Mesenchymal stem cell (in vitro differentiated cells and primary cell): ENCODE measurements around the gene TRIM74.
"Not testable (repeated sequence)": the region's sequence is repeated elsewhere in the genome, so short reads cannot be mapped to it uniquely, and the experiment has no call there.

ENCODE experiments used
- DNase-seq: peaks from one replicate; pipeline ENCODE4 v3.0.0-alpha.2; 2013
- H2AFZ ChIP-seq: one replicate; pipeline ENCODE4 v1.6.1; 2013; ENCODE audit warnings: low read depth, mild to moderate bottlenecking, control low read depth, inconsistent platforms, low read length, moderate library complexity
- H2AK5ac ChIP-seq: 2 replicates; pipeline ENCODE4 v1.6.1; 2013; ENCODE audit warnings: low read length, moderate library complexity, mild to moderate bottlenecking, inconsistent platforms; ENCODE audit not compliant: severe bottlenecking
- H2BK120ac ChIP-seq: one replicate; pipeline ENCODE4 v1.6.1; 2013; ENCODE audit warnings: low read depth, mild to moderate bottlenecking, inconsistent platforms, low read length, moderate library complexity
- H2BK12ac ChIP-seq, 2 experiments: one replicate each; pipeline ENCODE4 v1.6.1; 2013; ENCODE audit warnings: inconsistent platforms in 2 of 2, low read length in 2 of 2, mild to moderate bottlenecking in 2 of 2, moderate library complexity in 2 of 2, control low read depth in 1 of 2
- H2BK15ac ChIP-seq: one replicate; pipeline ENCODE4 v1.6.1; 2013; ENCODE audit warnings: mild to moderate bottlenecking, low read depth, inconsistent platforms; ENCODE audit not compliant: poor library complexity, severe bottlenecking
- H2BK5ac ChIP-seq: 2 replicates; pipeline ENCODE4 v1.6.1; 2013; ENCODE audit warnings: low read depth, mild to moderate bottlenecking, low read length, control low read depth, inconsistent platforms; ENCODE audit not compliant: poor library complexity, severe bottlenecking
- H3K14ac ChIP-seq, 2 experiments: one replicate each; pipeline ENCODE4 v1.6.1; 2013; ENCODE audit warnings: inconsistent platforms in 2 of 2, low read length in 2 of 2, control low read depth in 1 of 2, mild to moderate bottlenecking in 1 of 2, moderate library complexity in 1 of 2
- H3K18ac ChIP-seq, 2 experiments: one replicate each; pipeline ENCODE4 v1.6.1; 2013; ENCODE audit warnings: inconsistent platforms in 2 of 2, low read length in 2 of 2, control low read depth in 1 of 2, low read depth in 1 of 2, mild to moderate bottlenecking in 1 of 2
- H3K23ac ChIP-seq, 2 experiments: one replicate each; pipeline ENCODE4 v1.6.1; 2013; ENCODE audit warnings: inconsistent platforms in 2 of 2, low read length in 2 of 2, mild to moderate bottlenecking in 2 of 2, moderate library complexity in 2 of 2, control low read depth in 1 of 2
- H3K27ac ChIP-seq: 2 replicates; pipeline ENCODE4 v1.5.1; 2013; ENCODE audit warnings: mild to moderate bottlenecking, moderate library complexity, low read length, control low read depth, inconsistent platforms; ENCODE audit not compliant: poor library complexity, severe bottlenecking
- H3K27me3 ChIP-seq, 2 experiments: 2 replicates each; pipeline versions ENCODE4 v1.6.1 to v1.7.0; 2013; ENCODE audit warnings: low read length in 2 of 2, mild to moderate bottlenecking in 2 of 2, moderate library complexity in 2 of 2, control low read depth in 1 of 2, inconsistent platforms in 1 of 2; ENCODE audit not compliant: control insufficient read depth in 1 of 2, insufficient read depth in 1 of 2
- H3K36me3 ChIP-seq, 2 experiments: 2 replicates each; pipeline versions ENCODE4 v1.6.1 to v1.7.0; 2013; ENCODE audit warnings: low read length in 2 of 2, control low read depth in 1 of 2, inconsistent platforms in 1 of 2, low read depth in 1 of 2, mild to moderate bottlenecking in 1 of 2; ENCODE audit not compliant: insufficient read depth in 2 of 2, control insufficient read depth in 1 of 2
- H3K4ac ChIP-seq, 2 experiments: one replicate each; pipeline ENCODE4 v1.6.1; 2013; ENCODE audit warnings: inconsistent platforms in 2 of 2, low read length in 2 of 2, mild to moderate bottlenecking in 2 of 2, moderate library complexity in 2 of 2, control low read depth in 1 of 2, low read depth in 1 of 2
- H3K4me1 ChIP-seq: 2 replicates; pipeline ENCODE4 v1.6.1; 2013; ENCODE audit warnings: low read depth, low read length, control low read depth; ENCODE audit not compliant: control insufficient read depth, insufficient read depth
- H3K4me2 ChIP-seq: 2 replicates; pipeline ENCODE4 v1.6.1; 2013; ENCODE audit warnings: low read length, mild to moderate bottlenecking, inconsistent platforms; ENCODE audit not compliant: poor library complexity, severe bottlenecking
- H3K4me3 ChIP-seq, 2 experiments: 2 replicates each; pipeline versions ENCODE4 v1.5.1 to v1.7.0; 2013; ENCODE audit warnings: low read length in 2 of 2, mild to moderate bottlenecking in 2 of 2, control low read depth in 1 of 2, low read depth in 1 of 2; ENCODE audit not compliant: insufficient read depth in 1 of 2
- H3K79me1 ChIP-seq: replicated peaks from 2 replicates; pipeline ENCODE4 v1.6.1; 2013; ENCODE audit warnings: mild to moderate bottlenecking, control low read depth, low read length, inconsistent platforms; ENCODE audit not compliant: poor library complexity, severe bottlenecking
- H3K9ac ChIP-seq: 2 replicates; pipeline ENCODE4 v1.7.0; 2013; ENCODE audit warnings: mild to moderate bottlenecking, low read length, moderate library complexity
- H3K9me3 ChIP-seq: 2 replicates; pipeline ENCODE4 v1.7.0; 2013; ENCODE audit warnings: mild to moderate bottlenecking, low read length; ENCODE audit not compliant: control insufficient read depth
- H4K8ac ChIP-seq: one replicate; pipeline ENCODE4 v1.6.1; 2013; ENCODE audit warnings: inconsistent platforms, mild to moderate bottlenecking, low read length, moderate library complexity
- H4K91ac ChIP-seq: one replicate; pipeline ENCODE4 v1.6.1; 2013; ENCODE audit warnings: mild to moderate bottlenecking, low read length, inconsistent platforms
- WGBS: methylation state at CpG from one replicate; pipeline ENCODE4 v1.1.7; 2013; ENCODE audit warnings: mixed read lengths; 5-methylcytosine and 5-hydroxymethylcytosine counted together

The TRIM74 gene

DNA sequence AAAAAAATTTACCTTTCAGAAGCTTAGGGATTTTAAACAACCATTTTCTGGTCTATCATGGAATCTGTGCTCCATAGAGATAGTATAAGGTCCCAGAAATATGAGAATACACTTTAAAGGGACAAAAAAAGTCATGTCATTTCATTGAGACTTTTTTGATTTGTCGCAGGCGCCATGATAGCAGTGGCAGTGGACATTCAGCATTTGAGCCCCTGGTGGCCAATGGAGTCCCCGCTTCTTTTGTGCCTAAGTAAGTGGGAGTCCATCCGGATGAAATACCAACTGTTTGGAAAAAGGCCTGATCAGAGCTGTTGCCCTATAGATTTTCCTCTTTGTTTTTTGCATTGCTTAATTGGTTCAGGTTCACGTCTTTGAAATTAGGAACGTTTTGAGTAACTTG, 41.0 kb downstream of the TRIM74 start:
- H2BK15ac ChIP-seq, H3K9me3 ChIP-seq, H4K91ac ChIP-seq, H3K4ac ChIP-seq, H4K8ac ChIP-seq, H3K9ac ChIP-seq, H3K4me3 ChIP-seq, H2BK5ac ChIP-seq, H3K14ac ChIP-seq, H3K23ac ChIP-seq, H3K27ac ChIP-seq, H3K18ac ChIP-seq, H3K4me2 ChIP-seq, H2AFZ ChIP-seq, H3K4me1 ChIP-seq, H2BK120ac ChIP-seq, H2BK12ac ChIP-seq, H2AK5ac ChIP-seq, H3K27me3 ChIP-seq: not testable (repeated sequence)
- H3K36me3 ChIP-seq, result peaks cover 20 to 59% of the 10 kb centered on the region in 2 experiments
- peaks cover 18% of the 10 kb centered on the region for H3K79me1 ChIP-seq
- peak; percentile 16 for DNase-seq
- WGBS, result 98% methylated on average over 6 of the region's 6 CpGs

DNA sequence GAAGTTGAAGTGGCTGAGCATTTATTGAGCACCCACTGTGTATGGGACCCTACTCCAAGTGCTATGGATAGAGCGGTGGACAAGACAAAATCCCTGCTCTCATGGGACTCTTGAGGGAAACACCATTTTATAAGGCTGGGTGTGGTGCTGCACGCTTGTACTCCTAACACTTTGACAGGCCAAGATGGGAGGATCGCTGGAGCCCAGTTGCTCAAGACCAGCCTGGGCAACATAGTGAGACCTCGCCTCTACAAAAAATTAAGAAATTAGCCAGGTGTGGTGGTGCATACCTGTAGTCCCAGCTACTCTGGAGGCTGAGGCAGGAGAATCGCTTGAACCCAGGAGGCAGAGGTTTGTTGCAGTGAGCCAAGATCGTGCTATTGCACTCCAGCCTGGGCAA, 41.5 kb downstream of the TRIM74 start:
- not testable (repeated sequence) for H2BK15ac ChIP-seq, H3K27ac ChIP-seq, H4K8ac ChIP-seq, H2AFZ ChIP-seq, H2AK5ac ChIP-seq, H2BK120ac ChIP-seq, H3K4me3 ChIP-seq, H3K14ac ChIP-seq, H2BK12ac ChIP-seq, H3K23ac ChIP-seq, H3K18ac ChIP-seq, H3K27me3 ChIP-seq, H3K4ac ChIP-seq, H3K4me2 ChIP-seq, H3K9me3 ChIP-seq, DNase-seq, H2BK5ac ChIP-seq, H3K4me1 ChIP-seq, H3K9ac ChIP-seq, H4K91ac ChIP-seq
- 98% methylated on average over 6 of the region's 6 CpGs for WGBS
- Histone ChIP-seq H3K36me3 (peaks cover 20 to 59% of the 10 kb centered on the region in 2 experiments), H3K79me1 (peaks cover 18% of the 10 kb centered on the region)

DNA sequence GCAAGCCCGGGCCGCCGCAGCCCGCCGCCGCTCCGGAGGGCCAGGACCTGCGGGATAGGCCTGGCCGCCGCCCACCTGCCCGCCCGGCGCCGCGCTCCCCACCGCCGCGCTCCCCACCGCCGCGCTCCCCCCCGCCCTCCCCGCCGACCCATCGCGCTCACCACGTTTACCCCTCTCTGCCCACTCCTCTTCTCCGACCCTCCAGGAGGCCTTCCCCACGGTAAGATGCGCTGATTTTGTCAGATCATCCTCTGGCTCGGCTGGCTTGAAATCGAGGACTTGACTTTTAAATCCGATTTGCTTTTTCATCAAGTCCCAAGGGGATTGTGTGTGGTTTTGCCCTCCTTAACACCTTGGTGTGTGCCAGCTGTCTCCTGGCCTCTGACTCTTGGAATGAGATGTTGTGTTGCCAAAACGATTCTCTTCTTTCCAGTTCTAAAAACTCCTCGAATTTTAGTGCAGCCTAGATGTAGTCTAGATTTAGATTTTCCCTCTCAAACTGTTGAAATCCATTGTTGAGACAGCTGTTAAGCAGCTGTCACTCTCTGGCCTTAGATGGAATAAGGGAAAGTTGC, 43.6 kb downstream of the TRIM74 start:
- WGBS, result 2% methylated on average over 18 of the region's 35 CpGs
- H4K8ac ChIP-seq, result peak overlapping the region; percentile 91
- no peak overlapping the region for H4K91ac ChIP-seq
- no peaks in the 10 kb centered on the region for H3K9me3 ChIP-seq
- peak overlapping the region in 1 of 2 experiments; percentile 84 for H3K18ac ChIP-seq
- peak overlapping the region; percentile 83 for H3K4me2 ChIP-seq
- H3K4me3 ChIP-seq, result peak overlapping the region; percentile 85 to 97
- H3K9ac ChIP-seq, result peak overlapping the region; percentile 99
- H2AK5ac ChIP-seq, result no peak overlapping the region
- no peak overlapping the region for H2BK12ac ChIP-seq
- peak; percentile 35 for DNase-seq
- H3K4me1 ChIP-seq, result peaks cover 3% of the 10 kb centered on the region
- peak overlapping the region in 1 of 2 experiments; percentile 68 for H3K14ac ChIP-seq
- H2BK15ac ChIP-seq, result no peak overlapping the region
- H3K36me3 ChIP-seq, result peaks cover 19 to 45% of the 10 kb centered on the region in 2 experiments
- H3K4ac ChIP-seq, result no peak overlapping the region
- H2AFZ ChIP-seq, result no peak overlapping the region
- H3K79me1 ChIP-seq, result peaks cover 24% of the 10 kb centered on the region
- no peak overlapping the region for H2BK120ac ChIP-seq
- H3K27me3 ChIP-seq, result no peaks in the 10 kb centered on the region
- H2BK5ac ChIP-seq, result no peak overlapping the region
- no peak overlapping the region for H3K23ac ChIP-seq
- peak overlapping the region; percentile 68 for H3K27ac ChIP-seq

DNA sequence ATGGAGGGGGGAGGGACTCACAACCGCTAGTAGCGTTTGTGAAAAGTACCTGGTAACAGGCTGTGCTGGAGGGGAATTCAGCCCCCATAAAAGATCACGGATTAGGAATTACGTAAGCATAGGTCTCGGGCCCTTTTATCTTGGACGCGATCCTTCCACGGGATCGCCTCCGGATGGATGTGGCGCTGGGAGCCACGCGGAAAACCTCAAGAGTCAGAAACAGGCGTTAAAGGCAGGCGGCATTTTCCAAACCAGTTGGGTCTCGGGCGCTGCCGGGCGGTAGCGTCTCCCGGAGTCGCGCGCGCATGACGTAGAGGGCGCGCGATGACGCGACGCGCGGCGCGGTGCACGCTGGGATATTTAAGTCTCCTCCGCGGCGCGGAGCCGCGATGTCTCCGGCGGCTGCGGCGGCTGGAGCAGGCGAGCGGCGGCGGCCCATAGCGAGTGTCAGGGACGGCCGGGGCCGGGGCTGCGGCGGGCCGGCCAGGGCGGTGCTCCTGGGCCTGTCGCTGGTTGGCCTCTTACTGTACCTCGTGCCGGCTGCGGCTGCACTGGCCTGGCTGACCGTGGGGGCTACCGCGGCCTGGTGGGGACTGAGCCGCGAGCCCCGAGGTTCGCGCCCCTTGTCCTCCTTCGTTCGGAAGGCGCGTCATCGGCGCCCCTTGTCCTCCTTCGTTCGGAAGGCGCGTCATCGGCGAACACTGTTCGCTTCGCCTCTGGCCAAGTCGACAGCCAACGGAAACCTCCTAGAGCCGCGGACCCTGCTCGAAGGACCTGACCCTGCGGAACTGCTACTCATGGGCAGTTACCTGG, 44.3 kb downstream of the TRIM74 start, which contains the start of gene POM121:
TSS of gene POM121 (plus strand) at position 363 of the 813 bp plus-strand sequence. CDS start at position 390, 27 bp downstream.
- Histone ChIP-seq H2BK120ac (peak within 1 kb of the TSS; percentile 49), H3K4me1 (peaks cover 3% of the 10 kb centered on the region), H2BK12ac (peak within 1 kb of the TSS in 1 of 2 experiments; percentile 42), H2AK5ac (peak within 1 kb of the TSS; percentile 65), H2AFZ (peak within 1 kb of the TSS; percentile 51), H3K18ac (peak within 1 kb of the TSS; percentile 80 to 84), H3K14ac (peak within 1 kb of the TSS in 1 of 2 experiments; percentile 68), H4K8ac (peak within 1 kb of the TSS; percentile 92), H3K79me1 (peaks cover 19% of the 10 kb centered on the region), H3K9me3 (no peaks in the 10 kb centered on the region), H4K91ac (peak within 1 kb of the TSS; percentile 80), H3K27ac (peak within 1 kb of the TSS; percentile 96), H3K36me3 (peaks cover 12 to 38% of the 10 kb centered on the region in 2 experiments), H3K4me3 (peak within 1 kb of the TSS; percentile 85 to 97), H3K4me2 (peak within 1 kb of the TSS; percentile 95), H3K4ac (peak within 1 kb of the TSS in 1 of 2 experiments; percentile 73), H3K23ac (no peak within 1 kb of the TSS), H3K27me3 (no peaks in the 10 kb centered on the region), H2BK5ac (peak within 1 kb of the TSS; percentile 73), H2BK15ac (no peak within 1 kb of the TSS), H3K9ac (peak within 1 kb of the TSS; percentile 99)
- DNase-seq, result peak; percentile 90
- WGBS, result under 1% methylated on average over 54 of the region's 91 CpGs
